ENCODE results near the gene MFAP3L.

GRCh38 chr4:170040031-170040680 is 14.0 kb upstream of the MFAP3L start:
- no peak for TF ChIP-seq CTCF (conservative IDR thresholded peaks at IDR 0.05 in 1 of 2, IDR thresholded peaks at IDR 0.05 in 1 of 2; ENCODE audit: extremely low read depth in 1 of 2, insufficient read depth in 1 of 2, low read depth in 1 of 2, low read length in 2 of 2)
- TF ChIP-seq EZH2 (IDR thresholded peaks at IDR 0.05; ENCODE audit: borderline replicate concordance, low read length), result no peak

All from mammary epithelial cell (primary cell).